Ramos (cell line): ENCODE measurements around the gene SUN2.

Experiments used
- in situ Hi-C: fragments of 300-500 bp; cut with MboI; formaldehyde crosslinking; loops from one replicate; pipeline ENCODE4 v1.14.3; 2022; ENCODE audit warnings: low sequenced_read_pairs; ENCODE audit not compliant: unreplicated experiment

The SUN2 gene

GRCh38 chr22:38700789-38701628 lies 54.8 kb downstream of the SUN2 start, which contains the start of gene JOSD1:
JOSD1 (minus strand) TSS chr22:38700943; CDS start chr22:38699987, 956 bp downstream.
- in situ Hi-C loops, result no loop called here

DNA sequence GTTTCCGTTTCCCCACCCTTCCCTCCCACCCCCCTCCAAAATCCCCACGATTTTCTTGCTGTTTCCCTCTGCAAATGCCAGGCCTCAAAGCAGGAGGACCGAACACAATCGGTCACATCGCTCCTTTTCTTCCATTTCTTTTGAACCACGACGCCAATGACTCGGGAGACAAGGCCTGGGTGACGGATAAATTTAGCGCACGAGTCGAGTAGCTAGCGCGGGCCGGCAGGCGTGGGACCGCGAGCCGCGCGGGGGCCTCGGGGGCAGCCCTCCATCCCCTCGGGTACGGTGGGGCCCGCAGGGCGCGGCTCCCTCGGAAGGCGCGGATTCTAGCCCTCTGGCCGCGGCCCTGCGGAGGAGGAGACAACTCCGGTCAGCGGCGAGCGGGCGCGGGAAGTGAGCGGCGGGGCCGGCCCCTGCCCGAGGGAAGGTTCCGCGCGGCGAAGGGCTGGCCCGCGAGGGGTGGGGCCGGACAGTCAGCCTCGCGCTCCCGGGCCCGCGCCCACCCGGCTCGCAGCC lies 55.5 kb downstream of the SUN2 start:
- in situ Hi-C loops, result no loop called here

DNA sequence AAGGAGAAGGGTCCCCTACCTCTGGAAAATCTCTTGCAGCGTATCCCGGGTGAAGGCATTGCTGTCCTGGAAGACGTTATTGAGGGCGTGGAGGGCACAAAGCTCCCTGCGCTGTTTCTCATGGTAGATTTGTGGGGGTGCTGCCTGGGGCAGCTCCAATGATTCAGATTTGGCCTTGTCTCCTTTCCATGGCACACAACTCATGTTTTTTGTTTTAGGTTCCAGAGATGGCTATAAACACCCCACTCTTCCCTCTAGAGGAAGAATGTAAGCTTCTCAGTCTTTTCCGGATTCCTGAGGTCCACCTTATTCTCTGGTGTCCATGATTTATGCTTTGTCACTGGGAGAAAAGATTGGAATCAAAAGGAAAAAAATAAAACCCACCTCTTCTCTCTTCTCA lies 56.0 kb downstream of the SUN2 start:
- in situ Hi-C loops, result no loop called here

GRCh38 chr22:38699143-38699542 lies 56.7 kb downstream of the SUN2 start:
- in situ Hi-C loops, result no loop called here

GRCh38 chr22:38698407-38699094 lies 57.2 kb downstream of the SUN2 start:
- in situ Hi-C loops, result no loop called here

DNA sequence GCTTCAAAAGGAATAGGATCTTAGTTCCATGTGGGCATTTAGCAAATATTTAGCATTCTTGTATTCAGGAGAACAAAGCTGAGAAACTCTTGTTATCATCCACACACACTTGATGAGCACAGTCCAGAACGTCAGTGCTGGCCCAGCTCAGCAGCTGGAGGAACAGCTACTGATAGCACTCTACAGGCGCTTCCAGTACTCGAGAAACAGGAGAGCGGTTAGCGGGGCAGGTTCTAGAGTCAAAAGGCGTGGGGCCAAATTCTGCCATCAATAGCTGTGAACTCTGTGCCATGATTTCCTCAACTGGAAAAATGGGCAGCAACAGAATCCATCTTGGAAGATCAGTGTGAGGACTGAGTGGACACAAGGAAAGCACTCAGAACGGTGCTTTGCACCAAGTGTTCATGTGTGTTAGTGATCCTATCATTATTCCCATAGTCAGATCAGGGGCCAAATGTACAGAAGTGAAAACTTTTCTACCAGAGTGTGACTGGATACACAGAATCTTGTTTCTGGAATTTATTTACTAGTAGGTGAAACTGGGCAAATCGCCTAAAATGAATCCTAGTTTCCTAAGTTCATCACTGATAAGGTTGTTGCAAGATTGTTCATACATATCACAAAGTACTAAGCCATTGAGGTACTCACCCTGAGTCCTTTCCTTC lies 58.2 kb downstream of the SUN2 start:
- in situ Hi-C loops, result no loop called here

DNA sequence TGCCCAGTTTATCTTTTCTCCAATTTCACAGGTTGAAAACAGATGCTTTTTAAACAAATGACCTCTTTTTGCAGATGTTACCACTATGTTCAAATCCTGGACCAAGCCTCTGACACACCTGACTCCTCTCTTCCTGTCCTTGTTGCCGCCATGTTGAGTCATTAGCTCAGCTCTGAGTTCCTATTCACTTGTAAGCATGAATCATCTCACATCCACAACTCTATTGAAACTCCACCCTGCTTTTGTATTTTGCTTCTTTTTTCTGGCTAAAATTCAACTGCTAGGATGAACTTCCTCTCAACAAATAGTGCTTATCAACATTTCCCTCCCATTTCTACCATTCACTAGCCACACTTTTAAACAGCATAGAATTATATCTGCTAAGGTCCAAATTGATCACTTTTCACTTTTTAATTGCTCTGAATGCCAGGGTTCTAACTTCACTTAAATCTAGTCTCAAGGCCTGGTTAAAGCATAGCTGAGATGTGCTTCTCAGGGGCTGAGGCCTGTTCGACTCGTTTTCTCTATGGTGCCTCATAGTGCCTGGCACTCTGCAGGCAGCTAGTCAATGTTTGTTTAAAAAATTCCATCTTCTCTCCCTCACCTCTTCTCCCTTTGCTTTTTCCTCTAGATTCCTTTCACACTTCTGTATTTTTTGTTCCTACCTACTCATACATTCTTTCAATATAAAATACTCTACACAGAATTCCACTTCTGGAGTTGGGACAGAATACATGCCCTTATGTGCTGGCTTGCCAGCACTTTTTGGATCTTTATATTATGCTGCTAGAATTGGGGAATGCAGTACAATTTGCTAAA lies 59.0 kb downstream of the SUN2 start:
- in situ Hi-C loops, result no loop called here

GRCh38 chr22:38694940-38695339 lies 60.9 kb downstream of the SUN2 start:
- in situ Hi-C loops, result no loop called here

DNA sequence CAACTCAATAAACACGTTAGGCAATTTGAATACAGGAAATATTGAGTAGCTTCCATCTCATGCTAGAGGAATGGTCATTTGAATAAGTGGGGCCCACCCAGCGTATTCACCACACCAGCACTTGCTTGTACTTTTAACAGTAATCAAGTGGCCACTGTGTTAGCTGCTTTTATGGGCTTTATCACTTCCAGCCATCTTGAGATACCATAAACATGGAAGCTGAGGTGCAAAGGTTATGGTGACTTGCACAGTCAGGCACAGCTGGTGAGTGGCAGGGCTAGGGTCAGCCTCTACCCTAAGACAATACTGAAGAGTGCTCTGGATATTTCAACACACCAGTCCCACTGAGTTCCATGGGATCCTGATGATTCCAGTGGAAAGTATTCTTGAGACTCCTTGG lies 61.7 kb downstream of the SUN2 start:
- in situ Hi-C loops, result no loop called here

DNA sequence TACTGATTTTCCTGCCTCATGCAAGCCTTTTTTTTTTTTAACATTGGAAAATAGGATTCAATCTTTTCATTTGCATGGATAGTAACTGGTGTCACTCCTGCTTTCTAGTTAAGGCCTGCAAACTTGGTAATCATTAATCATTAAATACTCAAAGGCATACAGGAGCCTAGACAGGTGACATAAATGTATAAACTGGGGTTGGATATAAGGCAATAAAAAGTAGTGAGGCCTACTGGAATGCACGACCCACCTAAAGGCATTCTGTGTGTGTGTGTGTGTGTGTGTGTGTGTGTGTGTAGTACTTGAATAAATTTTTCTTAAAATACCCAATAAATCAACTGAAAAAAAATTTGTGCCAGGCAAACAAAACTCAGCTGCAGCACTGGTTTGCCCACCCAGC lies 66.1 kb downstream of the SUN2 start:
- in situ Hi-C loops, result no loop called here

DNA sequence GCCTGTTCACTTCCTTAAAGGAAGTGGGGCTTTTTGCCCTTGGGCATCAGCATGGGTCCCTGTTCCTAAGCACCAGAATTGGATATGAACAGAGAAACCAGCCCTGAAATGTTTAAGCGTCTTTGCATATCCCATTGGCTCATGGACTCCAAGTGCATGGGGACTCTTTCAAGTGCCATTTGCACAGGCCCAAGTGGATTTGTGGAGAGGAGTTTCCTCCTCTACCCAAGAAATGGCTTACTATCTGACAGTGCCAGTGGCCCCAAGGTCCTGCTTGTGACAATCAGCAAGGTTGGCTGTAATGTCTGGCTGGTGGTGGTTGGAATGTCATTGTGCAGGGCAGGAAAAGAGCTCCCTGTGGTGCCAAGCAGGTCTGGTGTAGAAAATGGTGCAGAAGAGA lies 70.0 kb downstream of the SUN2 start:
- in situ Hi-C loops, result no loop called here

DNA sequence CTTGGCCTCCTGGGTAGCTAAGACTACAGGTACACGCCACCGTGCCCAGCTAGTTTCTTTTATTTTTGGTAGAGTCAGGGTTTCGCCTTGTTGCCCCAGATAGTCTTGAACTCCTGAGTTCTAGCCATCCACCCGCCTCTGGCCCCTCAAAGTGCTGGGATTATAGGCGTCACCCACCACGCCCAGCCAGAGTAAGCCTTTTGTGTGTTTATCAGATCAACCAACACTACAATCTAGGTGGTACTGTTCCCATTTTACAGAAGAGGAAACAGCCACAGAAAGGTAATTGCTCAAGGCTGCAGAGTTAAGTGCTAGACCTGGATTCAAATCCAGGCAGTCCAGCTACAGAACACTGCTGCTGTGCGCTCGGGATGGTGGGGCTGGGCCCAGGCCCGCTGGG lies 70.9 kb downstream of the SUN2 start:
- in situ Hi-C loops, result no loop called here
